ENCODE data around the gene NPHP4. TPM values are rescaled to one million over a fixed set of nuclear protein-coding genes. Genes with fewer than 3 reads are reported as not detected.

The NPHP4 gene
- polyA plus RNA-seq, 1 of the 3 experiments (the other 2 are of a cell fraction), result 7.0 TPM

DNA sequence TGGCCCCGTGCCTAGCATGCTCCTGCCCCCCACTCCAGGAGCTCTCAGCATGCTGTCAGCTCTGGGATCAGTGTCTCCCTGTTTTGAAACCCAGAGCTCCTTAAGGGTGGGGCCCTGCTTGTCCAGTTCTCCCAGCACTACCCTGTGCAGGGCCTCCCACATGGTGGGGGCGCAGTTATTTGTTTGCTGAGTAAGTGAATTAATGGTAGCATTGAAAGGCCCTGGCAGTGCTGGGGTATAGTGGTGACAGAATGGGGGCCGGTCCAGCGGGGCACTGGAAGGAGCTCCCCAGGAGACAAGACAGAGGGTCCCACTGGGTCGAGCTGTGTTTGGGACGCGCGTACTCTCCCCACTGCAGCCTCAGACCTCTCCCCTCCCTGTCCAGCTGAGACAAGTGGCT is 99.9 kb downstream of the NPHP4 start:
- ChIA-PET POLR2A (no interaction called here), CTCF (interaction anchor here (0.9 to 2.2 kb wide), 5 partner anchors 11 to 1236 kb away, joined by 3 to 6 read pairs (median 3); no protein-coding TSS in a partner anchor)
- Histone ChIP-seq H3K4me3 (ENCODE audit: low read depth in 2 of 2, low read length in 1 of 2) (no peak overlapping the region), H3K9me2 (no peaks in the 10 kb centered on the region), H3K36me3 (replicated peaks in 1 of 2; ENCODE audit: control insufficient read depth in 1 of 2, insufficient read depth in 2 of 2, low read length in 1 of 2) (peaks cover 0 to 6% of the 10 kb centered on the region in 2 experiments), H2AFZ (ENCODE audit: low read depth) (no peak overlapping the region), H3K9me3 (no peaks in the 10 kb centered on the region), H3K27ac (ENCODE audit: low read depth in 2 of 2, low read length in 1 of 2) (no peak overlapping the region), H4K20me1 (ENCODE audit: insufficient read depth) (no peaks in the 10 kb centered on the region), H3K4me1 (ENCODE audit: control insufficient read depth in 1 of 2, insufficient read depth in 2 of 2, low read depth in 1 of 2, low read length in 1 of 2) (peaks cover 0 to 23% of the 10 kb centered on the region in 2 experiments; a peak in 1 of 4 replicates), H3K4me2 (no peak overlapping the region), H3F3A (replicated peaks; ENCODE audit: insufficient read depth) (no peaks in the 10 kb centered on the region), H3K9ac (no peak overlapping the region), H3K79me2 (ENCODE audit: insufficient read depth) (no peaks in the 10 kb centered on the region), H3K27me3 (ENCODE audit: insufficient read depth) (no peaks in the 10 kb centered on the region)
- 100% methylated on average over 3 of the region's 8 CpGs for WGBS (ENCODE audit: low lambda C conversion rate)
- TF ChIP-seq, protein P1, sequence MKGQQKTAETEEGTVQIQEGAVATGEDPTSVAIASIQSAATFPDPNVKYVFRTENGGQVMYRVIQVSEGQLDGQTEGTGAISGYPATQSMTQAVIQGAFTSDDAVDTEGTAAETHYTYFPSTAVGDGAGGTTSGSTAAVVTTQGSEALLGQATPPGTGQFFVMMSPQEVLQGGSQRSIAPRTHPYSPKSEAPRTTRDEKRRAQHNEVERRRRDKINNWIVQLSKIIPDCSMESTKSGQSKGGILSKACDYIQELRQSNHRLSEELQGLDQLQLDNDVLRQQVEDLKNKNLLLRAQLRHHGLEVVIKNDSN (IDR thresholded peaks at IDR 0.05; ENCODE audit: borderline replicate concordance, low read depth), result no peak
- no peak for TF ChIP-seq NRF1 (IDR thresholded peaks at IDR 0.05; ENCODE audit: low read depth, low read length)
- no peak for TF ChIP-seq ELF1 (IDR thresholded peaks at IDR 0.05)
- TF ChIP-seq, protein P2, sequence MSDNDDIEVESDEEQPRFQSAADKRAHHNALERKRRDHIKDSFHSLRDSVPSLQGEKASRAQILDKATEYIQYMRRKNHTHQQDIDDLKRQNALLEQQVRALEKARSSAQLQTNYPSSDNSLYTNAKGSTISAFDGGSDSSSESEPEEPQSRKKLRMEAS (IDR thresholded peaks at IDR 0.05; ENCODE audit: low read depth), result no peak
- no peak for TF ChIP-seq MXI1 (IDR thresholded peaks at IDR 0.05; ENCODE audit: low read depth, low read length)
- no peak for TF ChIP-seq RAD21 (IDR thresholded peaks at IDR 0.05; ENCODE audit: low read length)
- TF ChIP-seq, protein P3, sequence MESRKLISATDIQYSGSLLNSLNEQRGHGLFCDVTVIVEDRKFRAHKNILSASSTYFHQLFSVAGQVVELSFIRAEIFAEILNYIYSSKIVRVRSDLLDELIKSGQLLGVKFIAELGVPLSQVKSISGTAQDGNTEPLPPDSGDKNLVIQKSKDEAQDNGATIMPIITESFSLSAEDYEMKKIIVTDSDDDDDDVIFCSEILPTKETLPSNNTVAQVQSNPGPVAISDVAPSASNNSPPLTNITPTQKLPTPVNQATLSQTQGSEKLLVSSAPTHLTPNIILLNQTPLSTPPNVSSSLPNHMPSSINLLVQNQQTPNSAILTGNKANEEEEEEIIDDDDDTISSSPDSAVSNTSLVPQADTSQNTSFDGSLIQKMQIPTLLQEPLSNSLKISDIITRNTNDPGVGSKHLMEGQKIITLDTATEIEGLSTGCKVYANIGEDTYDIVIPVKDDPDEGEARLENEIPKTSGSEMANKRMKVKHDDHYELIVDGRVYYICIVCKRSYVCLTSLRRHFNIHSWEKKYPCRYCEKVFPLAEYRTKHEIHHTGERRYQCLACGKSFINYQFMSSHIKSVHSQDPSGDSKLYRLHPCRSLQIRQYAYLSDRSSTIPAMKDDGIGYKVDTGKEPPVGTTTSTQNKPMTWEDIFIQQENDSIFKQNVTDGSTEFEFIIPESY (IDR thresholded peaks at IDR 0.05; ENCODE audit: borderline replicate concordance, low read depth), result no peak
- TF ChIP-seq GABPA (IDR thresholded peaks at IDR 0.05; ENCODE audit: low read depth), result no peak
- no peak for TF ChIP-seq CHD2 (IDR thresholded peaks at IDR 0.05; ENCODE audit: low read length, partially characterized antibody)
- no peak for TF ChIP-seq EZH2phosphoT487 (IDR thresholded peaks at IDR 0.05; ENCODE audit: borderline replicate concordance, low read depth)
- no peak for TF ChIP-seq RFX5 (IDR thresholded peaks at IDR 0.05; ENCODE audit: low read length)
- TF ChIP-seq, protein P4, sequence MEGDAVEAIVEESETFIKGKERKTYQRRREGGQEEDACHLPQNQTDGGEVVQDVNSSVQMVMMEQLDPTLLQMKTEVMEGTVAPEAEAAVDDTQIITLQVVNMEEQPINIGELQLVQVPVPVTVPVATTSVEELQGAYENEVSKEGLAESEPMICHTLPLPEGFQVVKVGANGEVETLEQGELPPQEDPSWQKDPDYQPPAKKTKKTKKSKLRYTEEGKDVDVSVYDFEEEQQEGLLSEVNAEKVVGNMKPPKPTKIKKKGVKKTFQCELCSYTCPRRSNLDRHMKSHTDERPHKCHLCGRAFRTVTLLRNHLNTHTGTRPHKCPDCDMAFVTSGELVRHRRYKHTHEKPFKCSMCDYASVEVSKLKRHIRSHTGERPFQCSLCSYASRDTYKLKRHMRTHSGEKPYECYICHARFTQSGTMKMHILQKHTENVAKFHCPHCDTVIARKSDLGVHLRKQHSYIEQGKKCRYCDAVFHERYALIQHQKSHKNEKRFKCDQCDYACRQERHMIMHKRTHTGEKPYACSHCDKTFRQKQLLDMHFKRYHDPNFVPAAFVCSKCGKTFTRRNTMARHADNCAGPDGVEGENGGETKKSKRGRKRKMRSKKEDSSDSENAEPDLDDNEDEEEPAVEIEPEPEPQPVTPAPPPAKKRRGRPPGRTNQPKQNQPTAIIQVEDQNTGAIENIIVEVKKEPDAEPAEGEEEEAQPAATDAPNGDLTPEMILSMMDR (IDR thresholded peaks at IDR 0.05), result no peak
- TF ChIP-seq, protein P5, sequence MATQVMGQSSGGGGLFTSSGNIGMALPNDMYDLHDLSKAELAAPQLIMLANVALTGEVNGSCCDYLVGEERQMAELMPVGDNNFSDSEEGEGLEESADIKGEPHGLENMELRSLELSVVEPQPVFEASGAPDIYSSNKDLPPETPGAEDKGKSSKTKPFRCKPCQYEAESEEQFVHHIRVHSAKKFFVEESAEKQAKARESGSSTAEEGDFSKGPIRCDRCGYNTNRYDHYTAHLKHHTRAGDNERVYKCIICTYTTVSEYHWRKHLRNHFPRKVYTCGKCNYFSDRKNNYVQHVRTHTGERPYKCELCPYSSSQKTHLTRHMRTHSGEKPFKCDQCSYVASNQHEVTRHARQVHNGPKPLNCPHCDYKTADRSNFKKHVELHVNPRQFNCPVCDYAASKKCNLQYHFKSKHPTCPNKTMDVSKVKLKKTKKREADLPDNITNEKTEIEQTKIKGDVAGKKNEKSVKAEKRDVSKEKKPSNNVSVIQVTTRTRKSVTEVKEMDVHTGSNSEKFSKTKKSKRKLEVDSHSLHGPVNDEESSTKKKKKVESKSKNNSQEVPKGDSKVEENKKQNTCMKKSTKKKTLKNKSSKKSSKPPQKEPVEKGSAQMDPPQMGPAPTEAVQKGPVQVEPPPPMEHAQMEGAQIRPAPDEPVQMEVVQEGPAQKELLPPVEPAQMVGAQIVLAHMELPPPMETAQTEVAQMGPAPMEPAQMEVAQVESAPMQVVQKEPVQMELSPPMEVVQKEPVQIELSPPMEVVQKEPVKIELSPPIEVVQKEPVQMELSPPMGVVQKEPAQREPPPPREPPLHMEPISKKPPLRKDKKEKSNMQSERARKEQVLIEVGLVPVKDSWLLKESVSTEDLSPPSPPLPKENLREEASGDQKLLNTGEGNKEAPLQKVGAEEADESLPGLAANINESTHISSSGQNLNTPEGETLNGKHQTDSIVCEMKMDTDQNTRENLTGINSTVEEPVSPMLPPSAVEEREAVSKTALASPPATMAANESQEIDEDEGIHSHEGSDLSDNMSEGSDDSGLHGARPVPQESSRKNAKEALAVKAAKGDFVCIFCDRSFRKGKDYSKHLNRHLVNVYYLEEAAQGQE (IDR thresholded peaks at IDR 0.05; ENCODE audit: low read depth, low read length), result no peak
- TF ChIP-seq, protein P6, sequence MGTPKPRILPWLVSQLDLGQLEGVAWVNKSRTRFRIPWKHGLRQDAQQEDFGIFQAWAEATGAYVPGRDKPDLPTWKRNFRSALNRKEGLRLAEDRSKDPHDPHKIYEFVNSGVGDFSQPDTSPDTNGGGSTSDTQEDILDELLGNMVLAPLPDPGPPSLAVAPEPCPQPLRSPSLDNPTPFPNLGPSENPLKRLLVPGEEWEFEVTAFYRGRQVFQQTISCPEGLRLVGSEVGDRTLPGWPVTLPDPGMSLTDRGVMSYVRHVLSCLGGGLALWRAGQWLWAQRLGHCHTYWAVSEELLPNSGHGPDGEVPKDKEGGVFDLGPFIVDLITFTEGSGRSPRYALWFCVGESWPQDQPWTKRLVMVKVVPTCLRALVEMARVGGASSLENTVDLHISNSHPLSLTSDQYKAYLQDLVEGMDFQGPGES (IDR thresholded peaks at IDR 0.05; ENCODE audit: low read depth, low read length), result no peak
- no peak for TF ChIP-seq RCOR1 (IDR thresholded peaks at IDR 0.05; ENCODE audit: low read length)
- no peak for TF ChIP-seq SMC3 (IDR thresholded peaks at IDR 0.05; ENCODE audit: low read depth, low read length)
- no peak for TF ChIP-seq JUND (IDR thresholded peaks at IDR 0.05)
- no peak for TF ChIP-seq FOXM1 (IDR thresholded peaks at IDR 0.05; ENCODE audit: low read depth)
- DNase-seq, result no peak
